NCI-H345 (cell line): ENCODE data around the gene CD19.
"Not testable (repeated sequence)": the region's sequence is repeated elsewhere in the genome, so short reads cannot be mapped to it uniquely, and the experiment has no call there.

ENCODE experiments used
- DNase-seq: peaks from one replicate; lab custom pipeline; 2025; lab: John Stamatoyannopoulos, UW

Gene CD19

GRCh38 chr16:28936784-28937155 is 5.0 kb downstream of the CD19 start:
- no peak for DNase-seq

GRCh38 chr16:28937222-28937876 is 5.6 kb downstream of the CD19 start:
- DNase-seq = no peak

GRCh38 chr16:28938721-28939120 is 7.0 kb downstream of the CD19 start:
- no peak for DNase-seq

DNA sequence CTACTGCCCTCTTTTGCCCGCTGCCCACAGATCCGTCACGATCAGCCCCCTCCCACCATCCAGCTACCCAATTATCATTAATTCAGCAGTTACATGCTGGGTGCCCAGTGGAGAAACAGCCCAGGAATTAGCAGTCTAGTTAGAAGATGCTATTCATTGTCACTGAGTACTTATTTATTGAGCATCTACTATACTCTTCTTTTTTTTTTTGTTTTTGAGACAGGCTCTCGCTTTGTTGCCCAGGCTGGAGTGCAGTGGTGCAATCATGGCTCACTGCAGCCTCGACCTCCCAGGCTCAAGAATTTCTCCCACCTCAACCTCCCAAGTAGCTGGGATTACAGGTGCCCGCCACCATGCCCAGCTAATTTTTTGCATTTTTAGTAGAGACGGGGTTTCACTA is 8.1 kb downstream of the CD19 start:
- not testable (repeated sequence) for DNase-seq

- no peak for DNase-seq
Measured at GRCh38 chr16:28943281-28943680, 11.5 kb downstream of the CD19 start.

GRCh38 chr16:28946681-28947080 is 14.9 kb downstream of the CD19 start:
- DNase-seq = no peak

- peak; percentile 100 for DNase-seq
Measured at GRCh38 chr16:28950648-28951409, 19.1 kb downstream of the CD19 start, which contains the start of gene NFATC2IP. TSS of gene NFATC2IP (plus strand) at chr16:28950937. CDS start at chr16:28951012, 75 bp downstream.

DNA sequence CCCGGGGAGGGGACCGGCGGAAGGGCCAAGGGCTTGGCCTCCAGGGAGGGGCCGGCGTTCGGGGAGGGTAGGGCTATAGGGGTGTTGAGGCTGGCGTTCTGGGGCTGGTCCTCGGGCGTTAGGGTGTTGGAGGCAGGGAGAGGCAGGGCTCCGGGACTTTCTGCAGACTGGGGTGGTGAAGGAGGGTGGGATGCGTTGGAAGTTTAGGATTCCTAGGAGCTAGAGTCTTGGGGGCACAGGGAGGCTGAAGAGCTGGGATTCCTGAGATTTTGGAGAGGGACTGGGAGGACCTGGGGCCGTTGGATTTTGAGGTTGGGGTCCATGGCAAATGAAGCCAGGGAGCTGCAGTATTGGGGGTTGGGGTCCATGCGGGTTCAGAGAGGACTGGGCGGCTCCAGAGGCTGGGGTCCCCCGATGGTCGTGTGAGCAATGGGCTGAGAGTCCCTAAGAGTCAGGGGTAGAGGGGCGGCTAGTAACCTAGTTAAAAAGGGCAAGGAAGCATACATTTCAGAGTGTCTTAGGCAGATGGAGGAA is 19.7 kb downstream of the CD19 start:
- no peak for DNase-seq

DNA sequence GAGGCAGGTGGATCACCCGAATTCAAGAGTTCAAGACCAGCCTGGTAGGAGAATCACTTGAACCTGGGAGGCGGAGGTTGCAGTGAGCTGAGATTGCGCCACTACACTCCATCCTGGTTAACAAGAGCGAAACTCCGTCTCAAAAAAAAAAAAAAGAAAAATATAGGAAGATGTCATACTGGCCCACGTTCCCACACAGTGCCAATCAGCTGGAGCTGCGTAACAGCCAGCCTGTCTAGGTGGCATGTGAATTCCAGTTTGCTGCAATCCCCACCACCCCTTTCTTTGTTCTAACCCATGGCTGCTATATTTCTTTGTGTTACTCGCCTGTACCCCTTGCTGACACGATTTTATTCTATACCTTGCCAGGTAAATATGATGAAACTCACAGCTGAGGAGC is 26.4 kb downstream of the CD19 start:
- no peak for DNase-seq

- DNase-seq = no peak
Measured at GRCh38 chr16:28958836-28959235, 27.1 kb downstream of the CD19 start.

- no peak for DNase-seq
Measured at GRCh38 chr16:28964072-28964471, 32.3 kb downstream of the CD19 start.

DNA sequence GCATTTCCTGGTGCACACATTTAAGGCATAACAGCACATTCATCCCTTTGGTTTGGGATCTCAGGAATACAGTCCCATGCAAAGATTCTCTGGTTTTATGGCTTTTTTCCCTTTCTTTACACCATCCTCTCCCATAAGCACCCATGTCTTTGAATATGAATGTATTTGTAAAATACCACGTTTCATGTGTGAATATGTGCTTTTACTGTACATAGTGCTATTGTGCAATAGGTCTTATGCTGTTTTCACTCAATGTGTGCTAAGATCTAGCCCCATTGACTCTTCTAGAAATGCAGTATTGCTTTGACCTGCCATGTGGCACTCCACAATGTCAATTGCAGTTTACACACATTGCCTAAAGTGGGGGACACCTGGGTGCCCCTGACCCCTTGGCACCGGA is 32.7 kb downstream of the CD19 start:
- no peak for DNase-seq

- no peak for DNase-seq
Measured at GRCh38 chr16:28967156-28967555, 35.4 kb downstream of the CD19 start.

- DNase-seq = not testable (repeated sequence)
Measured at GRCh38 chr16:28969696-28970095, 37.9 kb downstream of the CD19 start.

DNA sequence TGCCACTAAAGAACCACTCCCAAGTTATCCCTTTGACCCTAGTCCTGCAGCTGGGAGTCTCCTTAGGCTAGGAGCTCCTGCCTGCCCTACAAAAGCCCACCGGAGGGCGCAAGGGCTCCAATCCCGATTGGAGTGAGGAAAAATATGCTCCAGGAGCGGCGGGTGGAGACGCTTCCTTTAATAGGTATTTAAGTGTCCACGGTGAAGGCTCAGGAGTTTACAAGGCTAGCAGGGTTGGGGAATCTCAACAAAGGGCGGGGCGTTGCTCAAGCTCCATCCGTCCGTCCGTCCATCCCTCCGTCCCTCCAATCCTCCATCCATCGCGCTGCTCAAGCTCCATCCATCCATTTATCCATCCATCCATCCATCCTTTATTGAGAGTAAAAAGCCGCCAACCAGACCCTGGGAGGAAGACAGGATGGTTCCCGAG is 42.3 kb downstream of the CD19 start:
- peak; percentile 73 for DNase-seq

GRCh38 chr16:28974437-28975157 is 42.8 kb downstream of the CD19 start, which contains the start of gene SPNS1:
TSS of gene SPNS1 (plus strand) at chr16:28974778. CDS start at chr16:28975152, 374 bp downstream.
- DNase-seq = peak; percentile 98

DNA sequence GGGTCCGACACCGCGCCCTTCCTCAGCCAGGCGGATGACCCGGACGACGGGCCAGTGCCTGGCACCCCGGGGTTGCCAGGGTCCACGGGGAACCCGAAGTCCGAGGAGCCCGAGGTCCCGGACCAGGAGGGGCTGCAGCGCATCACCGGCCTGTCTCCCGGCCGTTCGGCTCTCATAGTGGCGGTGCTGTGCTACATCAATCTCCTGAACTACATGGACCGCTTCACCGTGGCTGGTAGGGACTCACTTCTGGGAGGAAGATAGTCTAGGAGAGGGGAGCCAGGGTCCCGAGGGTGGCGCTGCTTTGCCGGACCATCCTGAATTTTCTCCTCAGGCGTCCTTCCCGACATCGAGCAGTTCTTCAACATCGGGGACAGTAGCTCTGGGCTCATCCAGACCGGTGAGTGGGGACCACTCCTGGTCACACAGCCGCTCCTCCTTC is 43.4 kb downstream of the CD19 start:
- DNase-seq = no peak

DNA sequence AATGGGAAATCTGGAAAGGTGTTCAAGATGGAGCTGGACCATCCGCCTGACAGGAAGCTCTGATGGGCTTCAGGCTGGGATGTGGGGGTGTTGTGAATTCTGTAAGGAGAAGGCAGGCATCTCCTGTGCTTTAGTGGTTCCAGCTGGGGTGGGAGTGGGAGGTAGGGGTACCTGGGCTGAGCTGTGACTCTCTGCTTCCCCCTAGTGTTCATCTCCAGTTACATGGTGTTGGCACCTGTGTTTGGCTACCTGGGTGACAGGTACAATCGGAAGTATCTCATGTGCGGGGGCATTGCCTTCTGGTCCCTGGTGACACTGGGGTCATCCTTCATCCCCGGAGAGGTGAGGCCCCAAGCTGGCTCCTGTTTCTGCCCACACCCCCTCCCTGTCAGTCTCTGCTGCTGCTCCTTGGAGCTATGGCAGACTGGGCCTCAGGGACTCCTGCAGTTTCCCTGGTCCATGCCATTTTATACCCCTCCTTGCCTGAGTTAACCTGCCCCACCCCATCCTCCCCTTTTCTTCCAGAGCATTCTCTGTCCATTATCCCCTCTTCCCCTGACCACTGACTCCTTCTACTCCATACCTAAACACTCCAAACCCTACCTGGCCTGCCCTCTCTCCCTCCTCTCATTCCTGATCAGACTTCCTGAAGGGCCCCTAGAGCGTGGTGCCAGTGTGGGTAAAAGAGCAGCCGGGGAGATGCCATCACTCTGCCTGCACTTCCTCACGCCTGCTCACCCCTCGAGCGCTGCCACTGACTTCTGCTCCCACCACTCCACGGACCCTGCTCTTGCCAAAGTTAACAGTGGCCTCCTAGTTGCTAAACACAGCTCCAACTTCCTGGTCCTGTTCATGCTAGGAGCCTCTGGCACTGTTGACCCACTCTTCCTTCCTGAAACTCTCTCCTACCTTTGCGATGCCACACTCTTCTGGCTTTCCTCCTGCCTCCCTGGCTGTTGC is 46.2 kb downstream of the CD19 start:
- peak; percentile 24 for DNase-seq

DNA sequence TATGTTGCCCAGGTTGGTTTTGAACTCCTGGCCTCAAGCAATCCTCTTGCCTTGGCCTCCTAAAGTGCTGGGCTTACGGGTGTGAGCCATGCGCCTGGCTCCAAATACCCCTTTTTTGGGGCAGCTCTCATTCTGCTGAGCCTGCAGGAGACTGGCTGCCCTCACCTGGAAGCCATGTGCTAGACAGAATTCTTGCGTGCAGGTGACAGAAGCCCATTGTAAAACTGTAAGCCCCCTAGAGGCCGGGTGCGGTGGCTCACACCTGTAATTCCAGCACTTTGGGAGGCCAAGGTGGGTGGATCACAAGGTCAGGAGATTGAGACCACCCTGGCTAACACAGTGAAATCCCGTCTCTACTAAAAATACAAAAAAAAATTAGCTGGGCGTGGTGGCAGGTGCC is 48.6 kb downstream of the CD19 start:
- DNase-seq = not testable (repeated sequence)

DNA sequence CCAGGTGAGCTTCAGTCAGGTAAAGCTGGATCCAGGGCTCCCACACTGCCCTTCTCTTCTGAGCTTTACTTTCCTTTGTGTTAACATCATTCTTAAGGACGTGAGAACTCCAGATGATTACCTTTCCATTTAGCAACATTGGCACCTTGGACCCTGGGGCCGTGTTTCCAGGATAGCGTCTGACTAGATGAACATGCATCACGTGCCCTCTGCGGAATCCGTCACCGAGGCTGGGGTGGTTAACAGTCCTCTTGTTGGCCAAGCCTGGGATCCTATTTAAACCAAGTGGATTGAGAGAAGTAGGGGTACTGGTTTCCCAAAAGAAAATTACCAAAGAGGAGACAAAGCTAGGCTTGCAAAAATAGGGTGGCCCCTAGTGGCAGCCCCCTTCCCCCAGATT is 49.2 kb downstream of the CD19 start:
- DNase-seq = no peak

GRCh38 chr16:28981517-28981916 is 49.7 kb downstream of the CD19 start:
- no peak for DNase-seq
